ENCODE results near the gene SLC25A6.

DNA sequence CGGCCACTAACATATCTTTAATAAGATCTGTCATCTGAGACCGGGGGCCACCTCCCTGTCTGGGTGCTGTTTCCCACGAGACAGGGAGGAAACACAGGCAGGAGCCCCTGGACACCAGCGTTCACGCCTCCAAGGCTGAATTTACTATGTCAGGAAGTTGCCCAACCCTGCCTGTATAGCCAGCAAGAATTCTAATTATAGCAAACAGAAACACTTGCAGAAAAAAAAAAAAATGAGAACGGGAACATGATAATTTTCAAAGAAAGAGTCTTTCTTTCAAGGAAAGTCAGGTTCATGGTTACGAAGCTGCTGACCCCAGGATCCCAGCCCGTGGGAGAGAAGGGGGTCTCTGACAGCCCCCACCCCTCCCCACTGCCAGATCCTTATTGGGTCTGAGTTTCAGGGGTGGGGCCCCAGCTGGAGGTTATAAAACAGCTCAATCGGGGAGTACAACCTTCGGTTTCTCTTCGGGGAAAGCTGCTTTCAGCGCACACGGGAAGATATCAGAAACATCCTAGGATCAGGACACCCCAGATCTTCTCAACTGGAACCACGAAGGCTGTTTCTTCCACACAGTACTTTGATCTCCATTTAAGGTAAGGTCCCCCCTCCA is 55.5 kb downstream of the SLC25A6 start, which contains the start of gene IL3RA:
- TF ChIP-seq, protein P1, sequence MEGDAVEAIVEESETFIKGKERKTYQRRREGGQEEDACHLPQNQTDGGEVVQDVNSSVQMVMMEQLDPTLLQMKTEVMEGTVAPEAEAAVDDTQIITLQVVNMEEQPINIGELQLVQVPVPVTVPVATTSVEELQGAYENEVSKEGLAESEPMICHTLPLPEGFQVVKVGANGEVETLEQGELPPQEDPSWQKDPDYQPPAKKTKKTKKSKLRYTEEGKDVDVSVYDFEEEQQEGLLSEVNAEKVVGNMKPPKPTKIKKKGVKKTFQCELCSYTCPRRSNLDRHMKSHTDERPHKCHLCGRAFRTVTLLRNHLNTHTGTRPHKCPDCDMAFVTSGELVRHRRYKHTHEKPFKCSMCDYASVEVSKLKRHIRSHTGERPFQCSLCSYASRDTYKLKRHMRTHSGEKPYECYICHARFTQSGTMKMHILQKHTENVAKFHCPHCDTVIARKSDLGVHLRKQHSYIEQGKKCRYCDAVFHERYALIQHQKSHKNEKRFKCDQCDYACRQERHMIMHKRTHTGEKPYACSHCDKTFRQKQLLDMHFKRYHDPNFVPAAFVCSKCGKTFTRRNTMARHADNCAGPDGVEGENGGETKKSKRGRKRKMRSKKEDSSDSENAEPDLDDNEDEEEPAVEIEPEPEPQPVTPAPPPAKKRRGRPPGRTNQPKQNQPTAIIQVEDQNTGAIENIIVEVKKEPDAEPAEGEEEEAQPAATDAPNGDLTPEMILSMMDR (IDR thresholded peaks at IDR 0.05): no peak
- TF ChIP-seq RAD21 (IDR thresholded peaks at IDR 0.05; ENCODE audit: low read length) (no peak), EP300 (IDR thresholded peaks at IDR 0.05; ENCODE audit: borderline replicate concordance in 1 of 2, low read depth in 1 of 2, low read length in 1 of 2) (no peak)

Data from SK-N-SH (cell line).